Spleen (tissue), 11 donors: ENCODE results near the gene C19orf12. TPM values are rescaled to one million over a fixed set of nuclear protein-coding genes. Genes with fewer than 3 reads are reported as not detected.
A peak's percentile ranks its signal among the peaks of the same experiment; 100 is the strongest.
"Not testable (repeated sequence)": the region's sequence is repeated elsewhere in the genome, so short reads cannot be mapped to it uniquely, and the experiment has no call there.

Experiments used
- DNase-seq: peaks from one replicate; pipeline ENCODE4 v3.0.0-alpha.2; 2020
- H3K27ac ChIP-seq, 8 donors: fragments of 200-600 bp; sonication (generic) in 7 of 8; 1 replicate in 4 of 8; 2 replicates in 4 of 8; pipeline versions ENCODE4 v1.5.0 to v1.8.0; 2016 to 2021; ENCODE audit warnings: inconsistent platforms in 4 of 8, mild to moderate bottlenecking in 4 of 8, moderate library complexity in 1 of 8
- H3K27me3 ChIP-seq, 7 donors: fragments of 200-600 bp; sonication (generic) in 6 of 7; replicated peaks in 1 of 7; 1 replicate in 4 of 7; 2 replicates in 3 of 7; pipeline versions ENCODE4 v1.5.0 to v1.8.0; 2016 to 2021; ENCODE audit warnings: inconsistent platforms in 3 of 7, mild to moderate bottlenecking in 1 of 7
- H3K36me3 ChIP-seq, 6 donors: fragments of 200-600 bp; sonication (generic) in 5 of 6; 1 replicate in 4 of 6; 2 replicates in 2 of 6; pipeline versions ENCODE4 v1.5.0 to v1.8.0; 2016 to 2021; ENCODE audit warnings: inconsistent platforms in 2 of 6
- H3K4me1 ChIP-seq, 6 donors: fragments of 200-600 bp; sonication (generic) in 5 of 6; 1 replicate in 3 of 6; 2 replicates in 3 of 6; pipeline versions ENCODE4 v1.5.0 to v1.8.0; 2016 to 2021; ENCODE audit warnings: inconsistent platforms in 3 of 6
- H3K4me3 ChIP-seq, 8 donors: fragments of 200-600 bp; sonication (generic) in 7 of 8; 1 replicate in 4 of 8; 2 replicates in 4 of 8; pipeline versions ENCODE4 v1.5.0 to v1.8.0; 2016 to 2021; ENCODE audit warnings: inconsistent platforms in 4 of 8, mild to moderate bottlenecking in 4 of 8, moderate library complexity in 2 of 8
- H3K9me3 ChIP-seq, 8 donors: fragments of 200-600 bp; sonication (generic) in 7 of 8; 1 replicate in 4 of 8; 2 replicates in 4 of 8; pipeline versions ENCODE4 v1.5.0 to v1.8.0; 2016 to 2021; ENCODE audit warnings: inconsistent platforms in 4 of 8
- CTCF ChIP-seq, 11 experiments: fragments of 200-600 bp in 7 of 11; fragments of 450-650 bp in 4 of 11; sonication (generic) in 4 of 11; IDR thresholded peaks in 8 of 11; conservative IDR thresholded peaks in 3 of 11; 1 replicate in 7 of 11; 2 replicates in 4 of 11; pipeline versions ENCODE4 v1.4.0 to v1.8.0; 2016 to 2021; ENCODE audit warnings: antibody characterized with exemption in 11 of 11, inconsistent platforms in 4 of 11, mild to moderate bottlenecking in 1 of 11
- POLR2A ChIP-seq, 3 donors: fragments of 450-650 bp; IDR thresholded peaks; one replicate each; pipeline ENCODE4 v1.5.1; 2017; ENCODE audit warnings: antibody characterized with exemption in 3 of 3, mild to moderate bottlenecking in 1 of 3
- POLR2AphosphoS5 ChIP-seq, 3 donors: sonication (generic); formaldehyde crosslinking; IDR thresholded peaks; one replicate each; pipeline ENCODE4 v1.5.1; 2017; ENCODE audit warnings: antibody characterized with exemption in 3 of 3
- WGBS, 5 donors: extraction: QIAGEN DNeasy Blood & Tissue Kit in 3 of 5; methylation state at CpG; one replicate each; pipeline versions ENCODE4 v1.1.5 to v1.1.7; 2013 to 2018; 5-methylcytosine and 5-hydroxymethylcytosine counted together
- intact Hi-C: fragments of 100-400 bp; cut with DNase I; formaldehyde crosslinking; loops from one replicate; pipeline ENCODE4 v1.15.0; 2023; ENCODE audit warnings: low total_unique reads
- polyA plus RNA-seq, 3 donors: library from polyadenylated mRNA; stranded (reverse); fragments of 200-250 nt; gene quantifications; one replicate each; pipeline ENCODE4 v1.2.1, GENCODE V29; 2013
- total RNA-seq, 7 donors: library from RNA; depleted of rRNA in 3 of 7; stranded (reverse); fragments of >200 nt in 3 of 7; fragmentation: NEBNext Ultra II Directional in 4 of 7; extraction: Animal tissue kit (Norgen Biotek cat#: 25700) in 4 of 7; gene quantifications; one replicate each; pipeline versions ENCODE4 v1.1.0 to v1.2.1, GENCODE V29; 2016 to 2021
- donor health status: healthy with polysubstance abuse.
- donor health status: DM: no; HTN: no; CAD: no; lungs with moderate emphysema.
- donor health status: DM: no; HTN: no; CAD: no.
- donor health status: Bipolar disorder and iron deficiency.
- donor health status: healthy.
- donor health status: DM: no; HTN: no; CAD: no.
- donor health status: DM: yes; HTN: yes; CAD: no.

C19orf12 gene
- total and polyA plus RNA-seq, 10 donors: 13.8 to 36.9 (median 27.5) TPM

GRCh38 chr19:29673451-29674371, 41.4 kb downstream of the C19orf12 start:
- Histone ChIP-seq H3K27ac (peak overlapping the region; percentile 46 to 93 (median 79)), H3K27me3 (no peaks in the 10 kb centered on the region), H3K36me3 (peaks cover 5 to 58% (median 29%) of the 10 kb centered on the region in 6 donors), H3K4me1 (peaks cover 60 to 100% (median 97%) of the 10 kb centered on the region in 6 donors), H3K9me3 (no peaks in the 10 kb centered on the region), H3K4me3 (peak overlapping the region in 1 of 8 donors; percentile 46)
- TF ChIP-seq POLR2AphosphoS5 (IDR thresholded peaks at IDR 0.05) (no peak), POLR2A (IDR thresholded peaks at IDR 0.05) (no peak), CTCF (IDR thresholded peaks at IDR 0.05 in 8 of 11, conservative IDR thresholded peaks at IDR 0.05 in 3 of 11) (no peak)
- intact Hi-C loops: no loop called here
- 89 to 92% (median 90%) methylated on average over 39 to 57 of the region's 57 CpGs for WGBS, 5 donors
- DNase-seq: peak; percentile 84

- TF ChIP-seq CTCF (IDR thresholded peaks at IDR 0.05 in 8 of 11, conservative IDR thresholded peaks at IDR 0.05 in 3 of 11) (peak in 1 of 11 experiments; percentile 2), POLR2AphosphoS5 (IDR thresholded peaks at IDR 0.05) (peak; percentile 77 to 87 (median 82)), POLR2A (IDR thresholded peaks at IDR 0.05) (no peak)
- Histone ChIP-seq H3K27me3 (no peaks in the 10 kb centered on the region), H3K27ac (peak overlapping the region; percentile 46 to 93 (median 79)), H3K4me3 (peak overlapping the region in 2 of 8 donors; percentile 1 to 46), H3K36me3 (peaks cover 5 to 51% (median 27%) of the 10 kb centered on the region in 6 donors), H3K9me3 (no peaks in the 10 kb centered on the region), H3K4me1 (peaks cover 60 to 100% (median 97%) of the 10 kb centered on the region in 6 donors)
- intact Hi-C loops: no loop called here
- peak; percentile 94 for DNase-seq
- 25 to 60% (median 47%) methylated on average over 6 to 11 of the region's 11 CpGs for WGBS, 5 donors
These were observed 42.1 kb downstream of the C19orf12 start for GRCh38 chr19:29672933-29673336.

- DNase-seq: peak; percentile 74
- H3K27ac ChIP-seq: peak overlapping the region; percentile 42 to 93 (median 79)
- WGBS, 5 donors: 74 to 83% (median 80%) methylated on average over 8 of the region's 8 CpGs
These were observed 42.6 kb downstream of the C19orf12 start for GRCh38 chr19:29672319-29672932.

GRCh38 chr19:29671393-29672160, 43.5 kb downstream of the C19orf12 start:
- WGBS, 5 donors: 37 to 46% (median 43%) methylated on average over 10 to 12 of the region's 12 CpGs
- Histone ChIP-seq H3K4me3 (peak overlapping the region in 1 of 8 donors; percentile 46), H3K27ac (peak overlapping the region; percentile 42 to 93 (median 79)), H3K27me3 (no peaks in the 10 kb centered on the region), H3K36me3 (peaks cover 5 to 37% (median 27%) of the 10 kb centered on the region in 6 donors), H3K9me3 (no peaks in the 10 kb centered on the region), H3K4me1 (peaks cover 72 to 100% (median 98%) of the 10 kb centered on the region in 6 donors)
- intact Hi-C loops: no loop called here
- TF ChIP-seq POLR2AphosphoS5 (IDR thresholded peaks at IDR 0.05) (peak; percentile 63 to 81 (median 71)), POLR2A (IDR thresholded peaks at IDR 0.05) (no peak), CTCF (IDR thresholded peaks at IDR 0.05 in 8 of 11, conservative IDR thresholded peaks at IDR 0.05 in 3 of 11) (peak; percentile 32 to 73 (median 66))
- DNase-seq: peak; percentile 95

More at GRCh38 chr19:29672319-29672932, 42.6 kb downstream of the C19orf12 start:
- Histone ChIP-seq H3K36me3 (peaks cover 5 to 45% (median 27%) of the 10 kb centered on the region in 6 donors), H3K4me1 (peaks cover 64 to 100% (median 98%) of the 10 kb centered on the region in 6 donors), H3K4me3 (peak overlapping the region in 2 of 8 donors; percentile 1 to 46), H3K9me3 (no peaks in the 10 kb centered on the region), H3K27me3 (no peaks in the 10 kb centered on the region)
- no peak for TF ChIP-seq POLR2A (IDR thresholded peaks at IDR 0.05)
- intact Hi-C loops: no loop called here

- peak overlapping the region in 1 of 8 donors; percentile 46 for H3K4me3 ChIP-seq
- intact Hi-C loops, H3K9me3 ChIP-seq, H3K27me3 ChIP-seq: not testable (repeated sequence)
- H3K27ac ChIP-seq: peak overlapping the region in 7 of 8 donors; percentile 51 to 93 (median 81)
- peaks cover 73 to 100% (median 98%) of the 10 kb centered on the region in 6 donors for H3K4me1 ChIP-seq
- peaks cover 5 to 31% (median 24%) of the 10 kb centered on the region in 6 donors for H3K36me3 ChIP-seq
- peak; percentile 33 for DNase-seq
- WGBS, 5 donors: 82 to 91% (median 84%) methylated on average over 6 of the region's 6 CpGs
These were observed 44.1 kb downstream of the C19orf12 start for GRCh38 chr19:29671026-29671392.
